HepG2 (cell line): ENCODE results near the gene DQX1. TPM values are rescaled to one million over a fixed set of nuclear protein-coding genes. Genes with fewer than 3 reads are reported as not detected.

Source experiments
- HMGA1 ChIP-seq: sonication (generic); formaldehyde crosslinking; conservative IDR thresholded peaks from 2 replicates; pipeline ENCODE4 v1.4.0; 2020; ENCODE audit warnings: missing genetic modification reagents
- KLF15 ChIP-seq: sonication (generic); formaldehyde crosslinking; IDR thresholded peaks from 2 replicates; pipeline ENCODE4 v1.8.1; 2023; ENCODE audit warnings: borderline replicate concordance, mild to moderate bottlenecking, inconsistent platforms, missing genetic modification reagents, mixed read lengths
- MNT ChIP-seq: fragments of 450-650 bp; IDR thresholded peaks from 2 replicates; pipeline ENCODE4 v1.6.1; 2016
- NCOA5 ChIP-seq: sonication (generic); formaldehyde crosslinking; IDR thresholded peaks from 2 replicates; pipeline ENCODE4 v1.4.0; 2020; ENCODE audit warnings: missing genetic modification reagents
- NFE2L2 ChIP-seq: fragments of 150-350 bp; IDR thresholded peaks from 2 replicates; pipeline ENCODE4 v1.6.1; 2014; ENCODE audit warnings: low read length
- PAF1 ChIP-seq: IDR thresholded peaks from 2 replicates; pipeline ENCODE4 v1.6.1; 2016; ENCODE audit warnings: missing genetic modification reagents, missing compliant biosample characterization
- PAX8 ChIP-seq: sonication (generic); formaldehyde crosslinking; IDR thresholded peaks from 2 replicates; pipeline ENCODE4 v1.8.0; 2022; ENCODE audit warnings: mild to moderate bottlenecking, missing genetic modification reagents, borderline replicate concordance
- PRPF4 ChIP-seq: fragments of 200-400 bp; formaldehyde crosslinking; IDR thresholded peaks from 2 replicates; pipeline ENCODE4 v1.6.1; 2016; ENCODE audit warnings: low read length, low read depth; ENCODE audit not compliant: poor library complexity, severe bottlenecking
- RFXAP ChIP-seq: sonication (generic); formaldehyde crosslinking; IDR thresholded peaks from 2 replicates; pipeline ENCODE4 v1.4.0; 2020; ENCODE audit warnings: missing genetic modification reagents, borderline replicate concordance
- SAFB2 ChIP-seq: sonication (generic); formaldehyde crosslinking; IDR thresholded peaks from 2 replicates; pipeline ENCODE4 v1.5.1; 2020; ENCODE audit warnings: missing genetic modification reagents, low read depth, mild to moderate bottlenecking, borderline replicate concordance
- SALL1 ChIP-seq: sonication (generic); formaldehyde crosslinking; IDR thresholded peaks from 2 replicates; pipeline ENCODE4 v1.8.0; 2022; ENCODE audit warnings: mild to moderate bottlenecking, missing genetic modification reagents
- SIX4 ChIP-seq: sonication (generic); formaldehyde crosslinking; IDR thresholded peaks from 2 replicates; pipeline ENCODE4 v1.4.0; 2020; ENCODE audit warnings: missing genetic modification reagents
- TBX3 ChIP-seq: fragments of 450-650 bp; IDR thresholded peaks from 2 replicates; pipeline ENCODE4 v1.6.1; 2017; ENCODE audit warnings: antibody characterized with exemption, mild to moderate bottlenecking, inconsistent platforms, borderline replicate concordance
- U2AF2 ChIP-seq: fragments of 200-400 bp; formaldehyde crosslinking; IDR thresholded peaks from 2 replicates; pipeline ENCODE4 v1.6.1; 2017; ENCODE audit warnings: low read depth, mild to moderate bottlenecking, low read length
- ZKSCAN5 ChIP-seq: sonication (generic); formaldehyde crosslinking; IDR thresholded peaks from 2 replicates; pipeline ENCODE4 v1.5.1; 2020; ENCODE audit warnings: mild to moderate bottlenecking, missing genetic modification reagents
- ZNF232 ChIP-seq: sonication (generic); formaldehyde crosslinking; IDR thresholded peaks from 2 replicates; pipeline ENCODE4 v1.4.0; 2020; ENCODE audit warnings: missing genetic modification reagents, borderline replicate concordance
- ZNF331 ChIP-seq: sonication (generic); formaldehyde crosslinking; IDR thresholded peaks from 2 replicates; pipeline ENCODE4 v1.4.0; 2020; ENCODE audit warnings: missing genetic modification reagents
- ZNF678 ChIP-seq: sonication (generic); formaldehyde crosslinking; IDR thresholded peaks from 2 replicates; pipeline ENCODE4 v1.4.0; 2020; ENCODE audit warnings: mild to moderate bottlenecking, missing genetic modification reagents
- ZNF766 ChIP-seq: sonication (generic); formaldehyde crosslinking; IDR thresholded peaks from 2 replicates; pipeline ENCODE4 v1.5.0; 2020; ENCODE audit warnings: missing genetic modification reagents, borderline replicate concordance
- ZNF768 ChIP-seq: sonication (generic); formaldehyde crosslinking; IDR thresholded peaks from 2 replicates; pipeline ENCODE4 v1.4.0; 2020; ENCODE audit warnings: missing genetic modification reagents
- polyA plus RNA-seq, 8 experiments: library from polyadenylated mRNA; depleted of rRNA in 3 of 8; stranded (reverse) in 7 of 8; unstranded in 1 of 8; fragments of >200 nt; fragmentation: Illumina TruSeq in 4 of 8; extraction: Trizol in 4 of 8; gene quantifications; 2 replicates each; pipeline versions ENCODE4 v1.2.1 to v1.2.3, GENCODE V29; 2011 to 2016; ENCODE audit warnings: low read depth in 4 of 8, missing spikeins in 1 of 8, mixed read lengths in 1 of 8; ENCODE audit not compliant: insufficient read depth in 1 of 8
- total RNA-seq, 5 experiments: library from RNA; depleted of rRNA; stranded (reverse); fragments of >200 nt; fragmentation: Illumina TruSeq; extraction: Trizol; gene quantifications; 2 replicates each; pipeline ENCODE4 v1.2.3, GENCODE V29; 2016; ENCODE audit warnings: low read depth in 1 of 5
- TF ChIP-seq, protein P1 (sequence below): sonication (generic); formaldehyde crosslinking; conservative IDR thresholded peaks from 2 replicates; pipeline ENCODE4 v1.8.0; 2022; ENCODE audit warnings: low read depth, missing genetic modification reagents
- TF ChIP-seq, protein P2 (sequence below): conservative IDR thresholded peaks from 2 replicates; pipeline ENCODE4 v1.6.1; 2018; ENCODE audit warnings: missing genetic modification reagents
- TF ChIP-seq, protein P3 (sequence below): sonication (generic); formaldehyde crosslinking; IDR thresholded peaks from 2 replicates; pipeline ENCODE4 v1.4.0; 2020; ENCODE audit warnings: mild to moderate bottlenecking, missing genetic modification reagents
- TF ChIP-seq, protein P4 (sequence below): sonication (generic); formaldehyde crosslinking; IDR thresholded peaks from 2 replicates; pipeline ENCODE4 v1.5.0; 2020; ENCODE audit warnings: missing genetic modification reagents, mild to moderate bottlenecking, borderline replicate concordance

Gene DQX1
- total and polyA plus RNA-seq, 2 of the 13 experiments (the other 11 are each of a cell fraction or from before 2014, with no cell fraction given) = 27.6 to 89.8 TPM

DNA sequence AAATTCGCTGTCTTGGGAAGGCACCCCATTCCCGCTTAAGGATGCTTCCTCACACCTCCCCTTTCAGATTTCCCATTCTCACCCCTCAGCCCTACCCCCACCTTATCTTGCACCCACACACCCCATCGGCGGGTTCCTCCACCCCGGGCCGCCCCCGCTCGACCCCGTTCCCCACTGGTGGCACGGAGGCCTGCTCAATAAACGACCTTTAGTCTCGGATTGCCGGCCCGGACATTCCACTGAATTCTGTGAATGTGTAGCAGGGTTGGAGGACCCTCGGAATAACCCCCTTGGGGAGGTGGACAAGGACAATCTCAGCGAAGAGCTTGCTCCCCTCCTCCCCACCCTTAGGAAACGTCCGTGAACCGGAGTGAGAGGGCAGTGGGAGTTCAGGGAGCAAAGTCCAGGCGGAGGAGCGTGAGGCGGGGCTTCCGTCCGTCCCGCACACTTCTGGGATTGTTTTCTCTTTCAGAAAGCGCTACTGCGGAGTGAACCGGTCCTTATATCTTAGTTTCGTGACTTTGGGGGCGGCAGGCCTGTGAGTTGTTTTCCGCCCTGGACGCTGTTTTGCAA is 23.8 kb downstream of the DQX1 start (continued):
- TF ChIP-seq MNT (no peak), NFE2L2 (no peak), PAX8 (CRISPR knock-in tag) (no peak), KLF15 (CRISPR knock-in tag) (peak; percentile 10; the same call in 1 of the 2 replicates), HMGA1 (CRISPR knock-in tag) (no peak), ZNF331 (CRISPR knock-in tag) (peak; percentile 81; the same call in 1 of the 2 replicates), PAF1 (CRISPR knock-in tag) (0 out of 2 replicates have a peak, but pooled peaks have one; percentile 22), SALL1 (CRISPR knock-in tag) (peak; percentile 79), ZNF232 (CRISPR knock-in tag) (0 out of 2 replicates have a peak, but pooled peaks have one; percentile 19), TBX3 (peak; percentile 39; the same call in 1 of the 2 replicates), NCOA5 (no peak), RFXAP (CRISPR knock-in tag) (peak; percentile 54; the same call in 1 of the 2 replicates), ZKSCAN5 (CRISPR knock-in tag) (no peak; the same call in 1 of the 2 replicates), SAFB2 (CRISPR knock-in tag) (no peak; the same call in 1 of the 2 replicates), ZNF678 (CRISPR knock-in tag) (peak; percentile 17), ZNF768 (CRISPR knock-in tag) (no peak), U2AF2 (no peak; the same call in 1 of the 2 replicates), ZNF766 (no peak; the same call in 1 of the 2 replicates), PRPF4 (no peak), SIX4 (CRISPR knock-in tag) (no peak; the same call in none of the 2 replicates)
- TF ChIP-seq, protein P1, sequence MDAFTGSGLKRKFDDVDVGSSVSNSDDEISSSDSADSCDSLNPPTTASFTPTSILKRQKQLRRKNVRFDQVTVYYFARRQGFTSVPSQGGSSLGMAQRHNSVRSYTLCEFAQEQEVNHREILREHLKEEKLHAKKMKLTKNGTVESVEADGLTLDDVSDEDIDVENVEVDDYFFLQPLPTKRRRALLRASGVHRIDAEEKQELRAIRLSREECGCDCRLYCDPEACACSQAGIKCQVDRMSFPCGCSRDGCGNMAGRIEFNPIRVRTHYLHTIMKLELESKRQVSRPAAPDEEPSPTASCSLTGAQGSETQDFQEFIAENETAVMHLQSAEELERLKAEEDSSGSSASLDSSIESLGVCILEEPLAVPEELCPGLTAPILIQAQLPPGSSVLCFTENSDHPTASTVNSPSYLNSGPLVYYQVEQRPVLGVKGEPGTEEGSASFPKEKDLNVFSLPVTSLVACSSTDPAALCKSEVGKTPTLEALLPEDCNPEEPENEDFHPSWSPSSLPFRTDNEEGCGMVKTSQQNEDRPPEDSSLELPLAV (CRISPR knock-in tag) = no peak
- TF ChIP-seq, protein P2, sequence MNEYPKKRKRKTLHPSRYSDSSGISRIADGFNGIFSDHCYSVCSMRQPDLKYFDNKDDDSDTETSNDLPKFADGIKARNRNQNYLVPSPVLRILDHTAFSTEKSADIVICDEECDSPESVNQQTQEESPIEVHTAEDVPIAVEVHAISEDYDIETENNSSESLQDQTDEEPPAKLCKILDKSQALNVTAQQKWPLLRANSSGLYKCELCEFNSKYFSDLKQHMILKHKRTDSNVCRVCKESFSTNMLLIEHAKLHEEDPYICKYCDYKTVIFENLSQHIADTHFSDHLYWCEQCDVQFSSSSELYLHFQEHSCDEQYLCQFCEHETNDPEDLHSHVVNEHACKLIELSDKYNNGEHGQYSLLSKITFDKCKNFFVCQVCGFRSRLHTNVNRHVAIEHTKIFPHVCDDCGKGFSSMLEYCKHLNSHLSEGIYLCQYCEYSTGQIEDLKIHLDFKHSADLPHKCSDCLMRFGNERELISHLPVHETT = peak; percentile 64; the same call in 1 of the 2 replicates
- TF ChIP-seq, protein P3, sequence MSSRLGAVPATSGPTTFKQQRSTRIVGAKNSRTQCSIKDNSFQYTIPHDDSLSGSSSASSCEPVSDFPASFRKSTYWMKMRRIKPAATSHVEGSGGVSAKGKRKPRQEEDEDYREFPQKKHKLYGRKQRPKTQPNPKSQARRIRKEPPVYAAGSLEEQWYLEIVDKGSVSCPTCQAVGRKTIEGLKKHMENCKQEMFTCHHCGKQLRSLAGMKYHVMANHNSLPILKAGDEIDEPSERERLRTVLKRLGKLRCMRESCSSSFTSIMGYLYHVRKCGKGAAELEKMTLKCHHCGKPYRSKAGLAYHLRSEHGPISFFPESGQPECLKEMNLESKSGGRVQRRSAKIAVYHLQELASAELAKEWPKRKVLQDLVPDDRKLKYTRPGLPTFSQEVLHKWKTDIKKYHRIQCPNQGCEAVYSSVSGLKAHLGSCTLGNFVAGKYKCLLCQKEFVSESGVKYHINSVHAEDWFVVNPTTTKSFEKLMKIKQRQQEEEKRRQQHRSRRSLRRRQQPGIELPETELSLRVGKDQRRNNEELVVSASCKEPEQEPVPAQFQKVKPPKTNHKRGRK = no peak
- TF ChIP-seq, protein P4, sequence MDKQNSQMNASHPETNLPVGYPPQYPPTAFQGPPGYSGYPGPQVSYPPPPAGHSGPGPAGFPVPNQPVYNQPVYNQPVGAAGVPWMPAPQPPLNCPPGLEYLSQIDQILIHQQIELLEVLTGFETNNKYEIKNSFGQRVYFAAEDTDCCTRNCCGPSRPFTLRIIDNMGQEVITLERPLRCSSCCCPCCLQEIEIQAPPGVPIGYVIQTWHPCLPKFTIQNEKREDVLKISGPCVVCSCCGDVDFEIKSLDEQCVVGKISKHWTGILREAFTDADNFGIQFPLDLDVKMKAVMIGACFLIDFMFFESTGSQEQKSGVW (CRISPR knock-in tag) = no peak
